Measurements from ENCODE around the gene ZBTB17. TPM values are rescaled to one million over a fixed set of nuclear protein-coding genes. Genes with fewer than 3 reads are reported as not detected.

ZBTB17 gene
- total RNA-seq, 1 experiment from 2014 or later, result 44.2 TPM

GRCh38 chr1:15939181-15940109 is 36.5 kb downstream of the ZBTB17 start:
- Histone ChIP-seq H3K9ac (ENCODE audit: low read length) (no peak overlapping the region), H3F3A (ENCODE audit: low read length, unreplicated experiment) (no peaks in the 10 kb centered on the region), H3K36me3 (ENCODE audit: low read depth, low read length) (peaks cover 38% of the 10 kb centered on the region; the same call in 1 of the 2 replicates), H3K4me3 (ENCODE audit: low read length) (no peak overlapping the region), H3K9me3 (ENCODE audit: low read length) (no peaks in the 10 kb centered on the region), H3K4me1 (ENCODE audit: insufficient read depth, low read length) (0 out of 2 replicates have a peak, but pooled peaks cover 12% of the 10 kb centered on the region), H3K9me2 (replicated peaks; ENCODE audit: low read length) (no peaks in the 10 kb centered on the region), H3K27me3 (ENCODE audit: low read length) (no peaks in the 10 kb centered on the region), H2AFZ (ENCODE audit: low read length) (no peak overlapping the region), H4K20me1 (ENCODE audit: low read length) (0 out of 2 replicates have a peak, but pooled peaks cover 8% of the 10 kb centered on the region), H3K79me2 (ENCODE audit: low read length) (no peaks in the 10 kb centered on the region), H3K4me2 (ENCODE audit: low read length) (no peak overlapping the region), H3K27ac (ENCODE audit: low read length) (no peak overlapping the region)
- TF ChIP-seq EZH2 (IDR thresholded peaks at IDR 0.05; ENCODE audit: low read length, unreplicated experiment) (no peak), CTCF (conservative IDR thresholded peaks at IDR 0.05; ENCODE audit: low read depth, low read length) (no peak), EZH2phosphoT487 (IDR thresholded peaks at IDR 0.05; ENCODE audit: borderline replicate concordance, low read length) (no peak)
- DNase-seq (peak; percentile 34), ATAC-seq (peak; percentile 87)
- ChIA-PET POLR2A (ENCODE audit: unreplicated experiment) (no interaction called here), CTCF (interaction anchor here (0.6 kb wide), 1 partner anchor 106 kb away, joined by 3 read pairs; no protein-coding TSS in a partner anchor)
- intact Hi-C loops (cut with micrococcal nuclease), result no loop called here
- BruUV-seq (replicated peaks), result TSS peak; percentile 35

GRCh38 chr1:15938628-15939161 is 37.2 kb downstream of the ZBTB17 start:
- Histone ChIP-seq H3K4me1 (ENCODE audit: insufficient read depth, low read length) (0 out of 2 replicates have a peak, but pooled peaks cover 12% of the 10 kb centered on the region), H3K4me2 (ENCODE audit: low read length) (no peak overlapping the region), H3K27ac (ENCODE audit: low read length) (no peak overlapping the region), H3K27me3 (ENCODE audit: low read length) (no peaks in the 10 kb centered on the region), H2AFZ (ENCODE audit: low read length) (no peak overlapping the region), H3K79me2 (ENCODE audit: low read length) (no peaks in the 10 kb centered on the region), H3K36me3 (ENCODE audit: low read depth, low read length) (peaks cover 37% of the 10 kb centered on the region; the same call in 1 of the 2 replicates), H3K4me3 (ENCODE audit: low read length) (no peak overlapping the region), H3K9me3 (ENCODE audit: low read length) (no peaks in the 10 kb centered on the region), H3F3A (ENCODE audit: low read length, unreplicated experiment) (no peaks in the 10 kb centered on the region), H4K20me1 (ENCODE audit: low read length) (0 out of 2 replicates have a peak, but pooled peaks cover 8% of the 10 kb centered on the region), H3K9ac (ENCODE audit: low read length) (no peak overlapping the region), H3K9me2 (replicated peaks; ENCODE audit: low read length) (no peaks in the 10 kb centered on the region)
- TSS peak; percentile 15 for BruUV-seq (replicated peaks)
- CTCF ChIA-PET, result interaction anchor here (0.6 kb wide), 1 partner anchor 147 kb away, joined by 7 read pairs; no protein-coding TSS in a partner anchor
- DNase-seq (no peak), ATAC-seq (no peak)
- intact Hi-C loops (cut with micrococcal nuclease), result no loop called here
- POLR2A ChIA-PET (ENCODE audit: unreplicated experiment), result no interaction called here
- TF ChIP-seq EZH2phosphoT487 (IDR thresholded peaks at IDR 0.05; ENCODE audit: borderline replicate concordance, low read length) (no peak), EZH2 (IDR thresholded peaks at IDR 0.05; ENCODE audit: low read length, unreplicated experiment) (no peak), CTCF (conservative IDR thresholded peaks at IDR 0.05; ENCODE audit: low read depth, low read length) (no peak)

Measured in PC-3 (cell line).